Activated naive CD8-positive, alpha-beta T cell treated with anti-CD3 and anti-CD28 coated beads for 36 hours (primary cell): ENCODE data around the gene PKD1L1. TPM values are rescaled to one million over a fixed set of nuclear protein-coding genes. Genes with fewer than 3 reads are reported as not detected.
"Not testable (repeated sequence)": the region's sequence is repeated elsewhere in the genome, so short reads cannot be mapped to it uniquely, and the experiment has no call there.

Experiments used
- DNase-seq: peaks from one replicate; pipeline ENCODE4 v3.0.0; 2021
- H3K27ac Mint-ChIP-seq: one replicate; pipeline ENCODE4 v1.8.0; 2022; ENCODE audit warnings: mild to moderate bottlenecking, moderate library complexity, mixed read lengths
- H3K27me3 Mint-ChIP-seq: one replicate; pipeline ENCODE4 v1.8.0; 2022; ENCODE audit warnings: mild to moderate bottlenecking, mixed read lengths
- H3K36me3 Mint-ChIP-seq: one replicate; pipeline ENCODE4 v1.8.0; 2021; ENCODE audit warnings: mild to moderate bottlenecking, mixed read lengths
- H3K4me1 Mint-ChIP-seq: one replicate; pipeline ENCODE4 v1.8.0; 2021; ENCODE audit warnings: mixed read lengths
- H3K4me3 Mint-ChIP-seq: one replicate; pipeline ENCODE4 v1.8.0; 2022; ENCODE audit warnings: mild to moderate bottlenecking, moderate library complexity, mixed read lengths
- H3K9me3 Mint-ChIP-seq: one replicate; pipeline ENCODE4 v1.8.0; 2022; ENCODE audit warnings: mixed read lengths
- total RNA-seq, 2 experiments: library from RNA; stranded (reverse); gene quantifications; one replicate each; pipeline ENCODE4 v1.2.3, GENCODE V29; 2021

PKD1L1 gene
- total RNA-seq, 2 experiments from 2014 or later, result 0.02 to 0.10 TPM

GRCh38 chr7:47935336-47935735 lies 12.9 kb downstream of the PKD1L1 start:
- Mint-ChIP-seq H3K9me3 (no peaks in the 10 kb centered on the region), H3K4me3 (no peak overlapping the region), H3K4me1 (peaks cover 4% of the 10 kb centered on the region), H3K36me3 (no peaks in the 10 kb centered on the region), H3K27me3 (no peaks in the 10 kb centered on the region), H3K27ac (no peak overlapping the region)
- no peak for DNase-seq

- H3K27me3 Mint-ChIP-seq, result no peaks in the 10 kb centered on the region
- no peak for DNase-seq
- no peak overlapping the region for H3K27ac Mint-ChIP-seq
- H3K9me3 Mint-ChIP-seq, result no peaks in the 10 kb centered on the region
- H3K36me3 Mint-ChIP-seq, result no peaks in the 10 kb centered on the region
- no peak overlapping the region for H3K4me3 Mint-ChIP-seq
- peaks cover 4% of the 10 kb centered on the region for H3K4me1 Mint-ChIP-seq
Measured at GRCh38 chr7:47934831-47935230, 13.4 kb downstream of the PKD1L1 start.

- H3K27ac Mint-ChIP-seq, result no peak overlapping the region
- H3K4me3 Mint-ChIP-seq, result no peak overlapping the region
- peaks cover 4% of the 10 kb centered on the region for H3K4me1 Mint-ChIP-seq
- no peaks in the 10 kb centered on the region for H3K36me3 Mint-ChIP-seq
- no peak for DNase-seq
- H3K27me3 Mint-ChIP-seq, result no peaks in the 10 kb centered on the region
- no peaks in the 10 kb centered on the region for H3K9me3 Mint-ChIP-seq
Measured at GRCh38 chr7:47933215-47933614, 15.1 kb downstream of the PKD1L1 start.

- Mint-ChIP-seq H3K36me3 (no peaks in the 10 kb centered on the region), H3K4me3 (no peak overlapping the region), H3K9me3 (no peaks in the 10 kb centered on the region), H3K27ac (no peak overlapping the region), H3K4me1 (peaks cover 4% of the 10 kb centered on the region), H3K27me3 (no peaks in the 10 kb centered on the region)
- DNase-seq, result no peak
Measured at GRCh38 chr7:47932466-47933037, 15.7 kb downstream of the PKD1L1 start.

- Mint-ChIP-seq H3K36me3 (no peaks in the 10 kb centered on the region), H3K27me3 (no peaks in the 10 kb centered on the region), H3K4me1 (no peaks in the 10 kb centered on the region), H3K27ac (no peak overlapping the region), H3K4me3 (no peak overlapping the region), H3K9me3 (no peaks in the 10 kb centered on the region)
- no peak for DNase-seq
Measured at GRCh38 chr7:47932016-47932415, 16.2 kb downstream of the PKD1L1 start.

GRCh38 chr7:47931005-47932004 lies 17.0 kb downstream of the PKD1L1 start:
- no peak for DNase-seq
- Mint-ChIP-seq H3K4me3 (no peak overlapping the region), H3K27me3 (no peaks in the 10 kb centered on the region), H3K27ac (no peak overlapping the region), H3K4me1 (no peaks in the 10 kb centered on the region), H3K9me3 (peaks cover under 1% of the 10 kb centered on the region), H3K36me3 (no peaks in the 10 kb centered on the region)

GRCh38 chr7:47924266-47924665 lies 24.0 kb downstream of the PKD1L1 start:
- H3K27ac Mint-ChIP-seq, result no peak overlapping the region
- no peak overlapping the region for H3K4me3 Mint-ChIP-seq
- H3K27me3 Mint-ChIP-seq, result no peaks in the 10 kb centered on the region
- peaks cover 3% of the 10 kb centered on the region for H3K36me3 Mint-ChIP-seq
- H3K4me1 Mint-ChIP-seq, result no peaks in the 10 kb centered on the region
- DNase-seq, result no peak
- H3K9me3 Mint-ChIP-seq, result peaks cover 8% of the 10 kb centered on the region

GRCh38 chr7:47923081-47923875 lies 25.0 kb downstream of the PKD1L1 start:
- H3K4me3 Mint-ChIP-seq, H3K36me3 Mint-ChIP-seq, H3K27me3 Mint-ChIP-seq, DNase-seq, H3K4me1 Mint-ChIP-seq, H3K9me3 Mint-ChIP-seq, H3K27ac Mint-ChIP-seq: not testable (repeated sequence)

- H3K9me3 Mint-ChIP-seq, H3K4me1 Mint-ChIP-seq, H3K36me3 Mint-ChIP-seq, DNase-seq, H3K4me3 Mint-ChIP-seq, H3K27me3 Mint-ChIP-seq, H3K27ac Mint-ChIP-seq: not testable (repeated sequence)
Measured at GRCh38 chr7:47916514-47916913, 31.8 kb downstream of the PKD1L1 start.

GRCh38 chr7:47915616-47915976 lies 32.7 kb downstream of the PKD1L1 start:
- no peaks in the 10 kb centered on the region for H3K4me1 Mint-ChIP-seq
- H3K4me3 Mint-ChIP-seq, result no peak overlapping the region
- DNase-seq, result no peak
- H3K27me3 Mint-ChIP-seq, result no peaks in the 10 kb centered on the region
- no peaks in the 10 kb centered on the region for H3K36me3 Mint-ChIP-seq
- H3K9me3 Mint-ChIP-seq, result peaks cover 2% of the 10 kb centered on the region
- H3K27ac Mint-ChIP-seq, result no peak overlapping the region

- no peaks in the 10 kb centered on the region for H3K4me1 Mint-ChIP-seq
- no peak for DNase-seq
- no peak overlapping the region for H3K4me3 Mint-ChIP-seq
- no peak overlapping the region for H3K27ac Mint-ChIP-seq
- no peaks in the 10 kb centered on the region for H3K9me3 Mint-ChIP-seq
- no peaks in the 10 kb centered on the region for H3K36me3 Mint-ChIP-seq
- H3K27me3 Mint-ChIP-seq, result no peaks in the 10 kb centered on the region
Measured at GRCh38 chr7:47914717-47915615, 33.3 kb downstream of the PKD1L1 start.

- Mint-ChIP-seq H3K27me3 (no peaks in the 10 kb centered on the region), H3K36me3 (no peaks in the 10 kb centered on the region), H3K4me3 (no peak overlapping the region), H3K27ac (no peak overlapping the region), H3K4me1 (no peaks in the 10 kb centered on the region), H3K9me3 (no peaks in the 10 kb centered on the region)
- no peak for DNase-seq
Measured at GRCh38 chr7:47912332-47912731, 35.9 kb downstream of the PKD1L1 start.

GRCh38 chr7:47908720-47909119 lies 39.5 kb downstream of the PKD1L1 start:
- Mint-ChIP-seq H3K4me3 (no peak overlapping the region), H3K4me1 (no peaks in the 10 kb centered on the region), H3K27me3 (no peaks in the 10 kb centered on the region), H3K27ac (no peak overlapping the region), H3K36me3 (no peaks in the 10 kb centered on the region), H3K9me3 (no peaks in the 10 kb centered on the region)
- DNase-seq, result no peak

GRCh38 chr7:47907981-47908616 lies 40.2 kb downstream of the PKD1L1 start:
- Mint-ChIP-seq H3K9me3 (no peaks in the 10 kb centered on the region), H3K4me3 (no peak overlapping the region), H3K4me1 (no peaks in the 10 kb centered on the region), H3K36me3 (no peaks in the 10 kb centered on the region), H3K27me3 (no peaks in the 10 kb centered on the region), H3K27ac (no peak overlapping the region)
- no peak for DNase-seq
